B cell (primary cell): ENCODE data around the gene ATP6V1C2. TPM values are rescaled to one million over a fixed set of nuclear protein-coding genes. Genes with fewer than 3 reads are reported as not detected.

ENCODE experiments used
- ATAC-seq: fragments of 200-7000 bp; cut with Tn5 transposase; one replicate; pipeline ENCODE4 v1.10.0; 2021; ENCODE audit warnings: low read depth, mild to moderate bottlenecking, moderate number of reproducible peaks, moderate library complexity
- CTCF ChIA-PET: fragments of 350-600 bp; sonication (Branson Sonifier 250); formaldehyde crosslinking; loops from one replicate; lab custom pipeline; 2021; ENCODE audit warnings: antibody characterized with exemption, inconsistent platforms; lab: Charles Lee
- POLR2A ChIA-PET: fragments of 350-600 bp; sonication (Branson Sonifier 250); formaldehyde crosslinking; loops from one replicate; lab custom pipeline; 2021; ENCODE audit warnings: antibody characterized with exemption; lab: Charles Lee
- DNase-seq: peaks from one replicate; pipeline ENCODE4 v3.0.0; 2013
- H2AFZ ChIP-seq: 2 replicates; pipeline ENCODE4 v1.6.1; 2012; ENCODE audit warnings: mild to moderate bottlenecking, low read depth, low read length; ENCODE audit not compliant: insufficient read depth, poor library complexity, severe bottlenecking
- H3K27ac ChIP-seq, 2 donors: 1 replicate in 1 of 2; 2 replicates in 1 of 2; pipeline ENCODE4 v1.5.1; 2012 to 2013; ENCODE audit warnings: low read length in 2 of 2, mild to moderate bottlenecking in 2 of 2, moderate library complexity in 1 of 2
- H3K27me3 ChIP-seq, 4 experiments: fragments of 200-600 bp in 1 of 4; sonication (generic) in 1 of 4; replicated peaks in 1 of 4; 1 replicate in 2 of 4; 2 replicates in 2 of 4; pipeline versions ENCODE4 v1.6.1 to v1.7.0; 2013 to 2016; ENCODE audit warnings: low read length in 3 of 4, mild to moderate bottlenecking in 2 of 4, mixed read lengths in 1 of 4, moderate library complexity in 1 of 4; ENCODE audit not compliant: insufficient read depth in 4 of 4, control insufficient read depth in 3 of 4; ENCODE audit errors: control extremely low read depth in 1 of 4
- H3K36me3 ChIP-seq, 2 experiments: replicated peaks in 1 of 2; 1 replicate in 1 of 2; 2 replicates in 1 of 2; pipeline versions ENCODE4 v1.6.1 to v1.7.1; 2013; ENCODE audit warnings: low read length in 1 of 2; ENCODE audit not compliant: insufficient read depth in 2 of 2, control insufficient read depth in 1 of 2; ENCODE audit errors: control extremely low read depth in 1 of 2, extremely low read depth in 1 of 2
- H3K4me1 ChIP-seq, 2 donors: fragments of 200-600 bp in 1 of 2; sonication (generic) in 1 of 2; 1 replicate in 1 of 2; 2 replicates in 1 of 2; pipeline versions ENCODE4 v1.5.1 to v1.6.1; 2013 to 2017; ENCODE audit warnings: low read length in 2 of 2; ENCODE audit not compliant: control insufficient read depth in 2 of 2, insufficient read depth in 2 of 2
- H3K4me2 ChIP-seq: replicated peaks from 2 replicates; pipeline ENCODE3; 2012; ENCODE audit warnings: mild to moderate bottlenecking, low read depth, low read length; ENCODE audit not compliant: poor library complexity, severe bottlenecking
- H3K4me3 ChIP-seq, 5 experiments: fragments of 200-600 bp in 1 of 5; sonication (generic) in 1 of 5; 1 replicate in 3 of 5; 2 replicates in 2 of 5; pipeline versions ENCODE4 v1.5.1 to v1.7.0; 2011 to 2016; ENCODE audit warnings: low read length in 4 of 5, mild to moderate bottlenecking in 4 of 5, low read depth in 2 of 5, control low read depth in 1 of 5, moderate library complexity in 1 of 5; ENCODE audit not compliant: insufficient read depth in 1 of 5; ENCODE audit errors: control extremely low read depth in 1 of 5, extremely low read depth in 1 of 5
- H3K79me2 ChIP-seq: fragments of 200-600 bp; sonication (generic); one replicate; pipeline ENCODE4 v1.6.0; 2016; ENCODE audit warnings: low read length; ENCODE audit not compliant: control insufficient read depth, insufficient read depth
- H3K9ac ChIP-seq: fragments of 200-600 bp; sonication (generic); 2 replicates; pipeline ENCODE4 v1.6.1; 2017; ENCODE audit warnings: mild to moderate bottlenecking, low read length, moderate library complexity
- H3K9me3 ChIP-seq, 3 donors: one replicate each; pipeline versions ENCODE4 v1.6.1 to v1.7.1; 2013; ENCODE audit warnings: low read length in 2 of 3; ENCODE audit not compliant: control insufficient read depth in 2 of 3, insufficient read depth in 1 of 3; ENCODE audit errors: control extremely low read depth in 1 of 3
- H4K20me1 ChIP-seq: 2 replicates; pipeline ENCODE4 v1.6.0; 2012; ENCODE audit warnings: mild to moderate bottlenecking, low read length; ENCODE audit not compliant: insufficient read depth, control insufficient read depth, poor library complexity, severe bottlenecking
- H3K27ac Mint-ChIP-seq: one replicate; pipeline ENCODE4 v1.8.0; 2021; ENCODE audit warnings: mixed read lengths
- H3K27me3 Mint-ChIP-seq: one replicate; pipeline ENCODE4 v1.8.0; 2021; ENCODE audit warnings: mixed read lengths
- H3K4me1 Mint-ChIP-seq: one replicate; pipeline ENCODE4 v1.8.0; 2021; ENCODE audit warnings: mixed read lengths
- H3K4me3 Mint-ChIP-seq: one replicate; pipeline ENCODE4 v1.8.0; 2021; ENCODE audit warnings: mixed read lengths
- H3K9me3 Mint-ChIP-seq: one replicate; pipeline ENCODE4 v1.8.0; 2022; ENCODE audit warnings: mixed read lengths; ENCODE audit not compliant: insufficient read depth
- EZH2 ChIP-seq: IDR thresholded peaks from 2 replicates; pipeline ENCODE4 v1.6.1; 2012; ENCODE audit warnings: borderline replicate concordance, low read depth, mild to moderate bottlenecking, moderate library complexity, low read length; ENCODE audit not compliant: insufficient read depth, poor library complexity, severe bottlenecking
- WGBS: methylation state at CpG from one replicate; pipeline ENCODE4 v1.1.5; 2013; ENCODE audit warnings: missing lambda C conversion rate; ENCODE audit not compliant: insufficient coverage; 5-methylcytosine and 5-hydroxymethylcytosine counted together
- intact Hi-C: fragments of 100-400 bp; cut with micrococcal nuclease; formaldehyde crosslinking; loops from one replicate; pipeline ENCODE4 v1.10.0; 2022
- polyA plus RNA-seq: library from polyadenylated mRNA; depleted of rRNA; stranded (reverse); fragments of >200 nt; gene quantifications from 2 replicates; pipeline ENCODE4 v1.2.3, GENCODE V29; 2012
- total RNA-seq, 2 donors: library from RNA; stranded (reverse); fragments of 120-200 nt in 1 of 2; gene quantifications; 1 replicate in 1 of 2; 2 replicates in 1 of 2; pipeline versions ENCODE4 v1.2.3 to v1.2.4, GENCODE V29; 2013 to 2022
- TF ChIP-seq, protein P1 (sequence below): fragments of 200-600 bp; IDR thresholded peaks from one replicate; pipeline ENCODE4 v1.8.0; 2022; ENCODE audit warnings: antibody characterized with exemption, mild to moderate bottlenecking

The ATP6V1C2 gene
- total and polyA plus RNA-seq, 2 donors (not counting 1 experiment from before 2014, with no cell fraction given): 0.54 to 4.4 TPM

- Mint-ChIP-seq H3K9me3 (no peaks in the 10 kb centered on the region), H3K4me3 (no peak overlapping the region), H3K27ac (no peak overlapping the region), H3K4me1 (peaks cover 3% of the 10 kb centered on the region), H3K27me3 (no peaks in the 10 kb centered on the region)
- Histone ChIP-seq H3K4me2 (no peak overlapping the region), H3K27me3 (no peaks in the 10 kb centered on the region), H3K9ac (no peak overlapping the region), H3K4me1 (no peaks in the 10 kb centered on the region), H3K4me3 (no peak overlapping the region), H3K9me3 (no peaks in the 10 kb centered on the region), H4K20me1 (no peaks in the 10 kb centered on the region), H2AFZ (no peak overlapping the region), H3K36me3 (no peaks in the 10 kb centered on the region), H3K79me2 (no peaks in the 10 kb centered on the region), H3K27ac (no peak overlapping the region)
- CTCF ChIA-PET: no interaction called here
- POLR2A ChIA-PET: no interaction called here
- no peak for DNase-seq
- TF ChIP-seq, protein P1, sequence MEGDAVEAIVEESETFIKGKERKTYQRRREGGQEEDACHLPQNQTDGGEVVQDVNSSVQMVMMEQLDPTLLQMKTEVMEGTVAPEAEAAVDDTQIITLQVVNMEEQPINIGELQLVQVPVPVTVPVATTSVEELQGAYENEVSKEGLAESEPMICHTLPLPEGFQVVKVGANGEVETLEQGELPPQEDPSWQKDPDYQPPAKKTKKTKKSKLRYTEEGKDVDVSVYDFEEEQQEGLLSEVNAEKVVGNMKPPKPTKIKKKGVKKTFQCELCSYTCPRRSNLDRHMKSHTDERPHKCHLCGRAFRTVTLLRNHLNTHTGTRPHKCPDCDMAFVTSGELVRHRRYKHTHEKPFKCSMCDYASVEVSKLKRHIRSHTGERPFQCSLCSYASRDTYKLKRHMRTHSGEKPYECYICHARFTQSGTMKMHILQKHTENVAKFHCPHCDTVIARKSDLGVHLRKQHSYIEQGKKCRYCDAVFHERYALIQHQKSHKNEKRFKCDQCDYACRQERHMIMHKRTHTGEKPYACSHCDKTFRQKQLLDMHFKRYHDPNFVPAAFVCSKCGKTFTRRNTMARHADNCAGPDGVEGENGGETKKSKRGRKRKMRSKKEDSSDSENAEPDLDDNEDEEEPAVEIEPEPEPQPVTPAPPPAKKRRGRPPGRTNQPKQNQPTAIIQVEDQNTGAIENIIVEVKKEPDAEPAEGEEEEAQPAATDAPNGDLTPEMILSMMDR: no peak
- no peak for TF ChIP-seq EZH2
- ATAC-seq: no peak
- 99% methylated on average over 6 of the region's 6 CpGs for WGBS
- intact Hi-C loops: no loop called here
These were observed 16.8 kb downstream of the ATP6V1C2 start for GRCh38 chr2:10738192-10738591.

- POLR2A ChIA-PET: no interaction called here
- peaks cover 6 to 7% of the 10 kb centered on the region in 2 donors for H3K4me1 ChIP-seq
- no peak overlapping the region for H3K27ac ChIP-seq
- CTCF ChIA-PET: interaction anchor here (0.9 kb wide), 1 partner anchor 641 kb away, joined by 5 read pairs; no protein-coding TSS in a partner anchor
- H3K36me3 ChIP-seq: no peaks in the 10 kb centered on the region
- H3K9me3 ChIP-seq: no peaks in the 10 kb centered on the region
- H2AFZ ChIP-seq: no peak overlapping the region
- ATAC-seq (no peak), DNase-seq (no peak)
- no peak for TF ChIP-seq EZH2
- TF ChIP-seq, protein P1: no peak
- H3K27me3 ChIP-seq: no peaks in the 10 kb centered on the region
- H3K79me2 ChIP-seq: no peaks in the 10 kb centered on the region
- H3K4me1 Mint-ChIP-seq: peaks cover 9% of the 10 kb centered on the region
- H3K4me3 ChIP-seq: no peak overlapping the region
- no peaks in the 10 kb centered on the region for H3K27me3 Mint-ChIP-seq
- no peak overlapping the region for H3K4me2 ChIP-seq
- H4K20me1 ChIP-seq: no peaks in the 10 kb centered on the region
- H3K27ac Mint-ChIP-seq: no peak overlapping the region
- no peak overlapping the region for H3K4me3 Mint-ChIP-seq
- H3K9me3 Mint-ChIP-seq: no peaks in the 10 kb centered on the region
- 100% methylated on average over 2 of the region's 3 CpGs for WGBS
- H3K9ac ChIP-seq: no peak overlapping the region
- intact Hi-C loops: loop anchor here (10.0 kb wide), 1 partner anchor 1185 kb away; the partner anchor contains the start of gene ADAM17
These were observed 18.8 kb downstream of the ATP6V1C2 start for GRCh38 chr2:10740226-10740625.
